H9 (cell line): Measurements from ENCODE around the gene SMCO1. TPM values are rescaled to one million over a fixed set of nuclear protein-coding genes. Genes with fewer than 3 reads are reported as not detected.

ENCODE experiments used
- DNase-seq: peaks from one replicate; pipeline ENCODE4 v3.0.0-alpha.2; 2017
- H2AFZ ChIP-seq: one replicate; pipeline ENCODE4 v1.6.1; 2013; ENCODE audit warnings: mild to moderate bottlenecking, low read length, control low read depth, moderate library complexity
- H2AK5ac ChIP-seq: 2 replicates; pipeline ENCODE4 v1.6.1; 2013; ENCODE audit warnings: low read length, control low read depth, mixed read lengths; ENCODE audit not compliant: insufficient read length
- H2BK120ac ChIP-seq: one replicate; pipeline ENCODE4 v1.6.1; 2013; ENCODE audit warnings: low read depth, mild to moderate bottlenecking, low read length, control low read depth, inconsistent platforms; ENCODE audit not compliant: poor library complexity, severe bottlenecking
- H2BK12ac ChIP-seq: 2 replicates; pipeline ENCODE4 v1.6.1; 2013; ENCODE audit warnings: low read length, control low read depth, mixed read lengths, low read depth; ENCODE audit not compliant: insufficient read length
- H2BK15ac ChIP-seq: 2 replicates; pipeline ENCODE4 v1.6.1; 2013; ENCODE audit warnings: low read depth, low read length, control low read depth
- H2BK20ac ChIP-seq: one replicate; pipeline ENCODE4 v1.6.1; 2013; ENCODE audit warnings: low read depth, mild to moderate bottlenecking, low read length, control low read depth, inconsistent platforms; ENCODE audit not compliant: poor library complexity, severe bottlenecking
- H2BK5ac ChIP-seq: 2 replicates; pipeline ENCODE4 v1.6.1; 2013; ENCODE audit warnings: low read length, control low read depth, mixed read lengths; ENCODE audit not compliant: insufficient read length
- H3K14ac ChIP-seq: 2 replicates; pipeline ENCODE4 v1.6.1; 2013; ENCODE audit warnings: low read length, control low read depth; ENCODE audit not compliant: insufficient read depth
- H3K18ac ChIP-seq: 2 replicates; pipeline ENCODE4 v1.6.1; 2013; ENCODE audit warnings: low read depth, mild to moderate bottlenecking, mixed read lengths, low read length, control low read depth; ENCODE audit not compliant: insufficient read length
- H3K23ac ChIP-seq: 2 replicates; pipeline ENCODE4 v1.6.1; 2013; ENCODE audit warnings: low read length, control low read depth, mixed read lengths, low read depth; ENCODE audit not compliant: insufficient read length
- H3K23me2 ChIP-seq: 2 replicates; pipeline ENCODE4 v1.6.1; 2013; ENCODE audit warnings: low read depth, mild to moderate bottlenecking, mixed read lengths, low read length, control low read depth; ENCODE audit not compliant: insufficient read length, poor library complexity, severe bottlenecking
- H3K27ac ChIP-seq: 2 replicates; pipeline ENCODE4 v1.5.1; 2013; ENCODE audit warnings: low read length, control low read depth, mixed read lengths, low read depth; ENCODE audit not compliant: insufficient read length
- H3K27me3 ChIP-seq: 2 replicates; pipeline ENCODE4 v1.6.1; 2013; ENCODE audit warnings: low read length, control low read depth, inconsistent platforms; ENCODE audit not compliant: insufficient read depth
- H3K4ac ChIP-seq: 2 replicates; pipeline ENCODE4 v1.6.1; 2013; ENCODE audit warnings: low read depth, mild to moderate bottlenecking, control low read depth, inconsistent platforms, low read length, moderate library complexity
- H3K4me1 ChIP-seq: 2 replicates; pipeline ENCODE4 v1.6.1; 2013; ENCODE audit warnings: low read length, control low read depth, inconsistent platforms; ENCODE audit not compliant: insufficient read depth
- H3K4me2 ChIP-seq: 2 replicates; pipeline ENCODE4 v1.6.1; 2013; ENCODE audit warnings: low read length, control low read depth, mixed read lengths; ENCODE audit not compliant: insufficient read length, insufficient read depth
- H3K56ac ChIP-seq: 2 replicates; pipeline ENCODE4 v1.6.1; 2013; ENCODE audit warnings: low read depth, mild to moderate bottlenecking, mixed read lengths, low read length, control low read depth; ENCODE audit not compliant: insufficient read length
- H3K79me1 ChIP-seq: 2 replicates; pipeline ENCODE4 v1.6.1; 2013; ENCODE audit warnings: low read depth, mild to moderate bottlenecking, moderate library complexity, low read length, control low read depth, inconsistent platforms; ENCODE audit not compliant: insufficient read depth, poor library complexity, severe bottlenecking
- H3K79me2 ChIP-seq: 2 replicates; pipeline ENCODE4 v1.6.1; 2013; ENCODE audit warnings: low read length, control low read depth, inconsistent platforms; ENCODE audit not compliant: insufficient read depth
- H3K9ac ChIP-seq: 2 replicates; pipeline ENCODE4 v1.6.1; 2013; ENCODE audit warnings: low read length, control low read depth, mixed read lengths; ENCODE audit not compliant: insufficient read length; ENCODE audit errors: extremely low read depth
- H3K9me3 ChIP-seq: one replicate; pipeline ENCODE4 v1.6.1; 2013; ENCODE audit warnings: low read depth, low read length, inconsistent platforms; ENCODE audit not compliant: control insufficient read depth
- H3T11ph ChIP-seq: one replicate; pipeline ENCODE4 v1.6.1; 2013; ENCODE audit warnings: mild to moderate bottlenecking, low read length, control low read depth, inconsistent platforms
- H4K20me1 ChIP-seq: one replicate; pipeline ENCODE4 v1.6.1; 2013; ENCODE audit not compliant: control insufficient read depth, insufficient read length, insufficient read depth
- H4K5ac ChIP-seq: 2 replicates; pipeline ENCODE4 v1.6.1; 2013; ENCODE audit warnings: low read depth, mild to moderate bottlenecking, mixed read lengths, low read length, control low read depth; ENCODE audit not compliant: insufficient read length
- H4K8ac ChIP-seq: replicated peaks from 2 replicates; pipeline ENCODE4 v1.6.1; 2013; ENCODE audit warnings: low read length, control low read depth, mixed read lengths, low read depth; ENCODE audit not compliant: insufficient read length
- H4K91ac ChIP-seq: 2 replicates; pipeline ENCODE4 v1.6.1; 2013; ENCODE audit warnings: low read depth, mild to moderate bottlenecking, moderate library complexity, mixed read lengths, low read length, control low read depth; ENCODE audit not compliant: insufficient read length
- H3K27ac Mint-ChIP-seq, 3 experiments: 2 replicates in 2 of 3; 3 replicates in 1 of 3; pipeline ENCODE4 v1.8.0; 2020 to 2021; ENCODE audit warnings: mixed read lengths in 3 of 3, mild to moderate bottlenecking in 1 of 3, moderate library complexity in 1 of 3
- H3K27me3 Mint-ChIP-seq: 2 replicates; pipeline ENCODE4 v1.8.0; 2021; ENCODE audit warnings: low read depth, mild to moderate bottlenecking, moderate library complexity, mixed read lengths
- H3K36me3 Mint-ChIP-seq, 3 experiments: 2 replicates in 2 of 3; 3 replicates in 1 of 3; pipeline ENCODE4 v1.8.0; 2020 to 2021; ENCODE audit warnings: low read depth in 3 of 3, mixed read lengths in 3 of 3; ENCODE audit not compliant: insufficient read depth in 1 of 3
- H3K4me1 Mint-ChIP-seq, 2 experiments: 2 replicates each; pipeline ENCODE4 v1.8.0; 2020; ENCODE audit warnings: mixed read lengths in 2 of 2
- H3K4me3 Mint-ChIP-seq, 2 experiments: 2 replicates in 1 of 2; 3 replicates in 1 of 2; pipeline ENCODE4 v1.8.0; 2020 to 2021; ENCODE audit warnings: mild to moderate bottlenecking in 2 of 2, mixed read lengths in 2 of 2, moderate library complexity in 1 of 2
- H3K9me3 Mint-ChIP-seq, 2 experiments: 2 replicates in 1 of 2; 3 replicates in 1 of 2; pipeline ENCODE4 v1.8.0; 2020; ENCODE audit warnings: mild to moderate bottlenecking in 2 of 2, mixed read lengths in 2 of 2, moderate library complexity in 1 of 2
- WGBS: extraction: QIAGEN DNeasy Blood & Tissue Kit; methylation state at CpG from one replicate; pipeline ENCODE4 v1.1.7; 2013; ENCODE audit warnings: missing lambda C conversion rate, low lambda C conversion rate, mixed read lengths; ENCODE audit not compliant: insufficient read length; ENCODE audit errors: extremely low coverage; 5-methylcytosine and 5-hydroxymethylcytosine counted together
- total RNA-seq: library from RNA; stranded (reverse); gene quantifications from 2 replicates; pipeline ENCODE4 v1.2.1, GENCODE V29; 2021
- TF ChIP-seq, protein P1 (sequence below): fragments of 200-600 bp; sonication (generic); conservative IDR thresholded peaks from 3 replicates; pipeline ENCODE4 v1.8.0; 2021; ENCODE audit warnings: antibody characterized with exemption, mild to moderate bottlenecking

Gene SMCO1
- total RNA-seq, 1 experiment from 2014 or later = not detected

DNA sequence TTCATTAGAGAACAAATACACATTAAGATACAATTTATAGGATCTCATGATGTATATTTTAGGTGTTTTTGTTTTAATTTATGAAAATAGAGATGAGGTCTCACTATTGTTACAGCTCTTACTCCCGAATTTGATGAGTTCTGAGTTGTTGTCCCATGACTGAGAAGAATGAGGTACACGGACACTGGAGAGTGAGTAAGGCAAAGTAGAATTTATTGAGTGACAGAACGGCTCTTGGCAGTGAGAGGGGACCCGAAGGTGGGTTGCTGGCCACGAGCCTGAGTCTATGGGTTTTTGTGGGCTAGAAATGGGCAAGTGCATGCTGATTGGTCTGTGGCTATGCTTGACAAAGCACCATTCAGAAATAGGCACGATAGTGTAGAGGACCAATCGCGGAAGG is 8.5 kb downstream of the SMCO1 start:
- Histone ChIP-seq H3K23me2 (peaks cover 6% of the 10 kb centered on the region), H2AK5ac (no peak overlapping the region), H4K8ac (no peak overlapping the region), H2BK15ac (no peak overlapping the region), H3K56ac (no peak overlapping the region), H3K9me3 (peaks cover 8% of the 10 kb centered on the region), H2BK120ac (no peak overlapping the region), H2AFZ (no peak overlapping the region), H2BK12ac (no peak overlapping the region), H2BK20ac (no peak overlapping the region), H4K91ac (no peak overlapping the region), H4K5ac (no peak overlapping the region), H3K9ac (no peak overlapping the region), H3T11ph (no peak overlapping the region), H3K79me2 (peaks cover 9% of the 10 kb centered on the region; the same call in 1 of the 2 replicates), H3K27me3 (no peaks in the 10 kb centered on the region), H3K4ac (no peak overlapping the region), H2BK5ac (no peak overlapping the region), H3K27ac (no peak overlapping the region), H4K20me1 (no peaks in the 10 kb centered on the region), H3K4me2 (no peak overlapping the region), H3K23ac (no peak overlapping the region), H3K4me1 (no peaks in the 10 kb centered on the region), H3K14ac (no peak overlapping the region), H3K79me1 (no peaks in the 10 kb centered on the region), H3K18ac (no peak overlapping the region)
- peaks cover 7 to 10% of the 10 kb centered on the region in 2 experiments for H3K9me3 Mint-ChIP-seq
- no CpG with 5 or more reads among the region's 8 CpGs for WGBS
- TF ChIP-seq, protein P1, sequence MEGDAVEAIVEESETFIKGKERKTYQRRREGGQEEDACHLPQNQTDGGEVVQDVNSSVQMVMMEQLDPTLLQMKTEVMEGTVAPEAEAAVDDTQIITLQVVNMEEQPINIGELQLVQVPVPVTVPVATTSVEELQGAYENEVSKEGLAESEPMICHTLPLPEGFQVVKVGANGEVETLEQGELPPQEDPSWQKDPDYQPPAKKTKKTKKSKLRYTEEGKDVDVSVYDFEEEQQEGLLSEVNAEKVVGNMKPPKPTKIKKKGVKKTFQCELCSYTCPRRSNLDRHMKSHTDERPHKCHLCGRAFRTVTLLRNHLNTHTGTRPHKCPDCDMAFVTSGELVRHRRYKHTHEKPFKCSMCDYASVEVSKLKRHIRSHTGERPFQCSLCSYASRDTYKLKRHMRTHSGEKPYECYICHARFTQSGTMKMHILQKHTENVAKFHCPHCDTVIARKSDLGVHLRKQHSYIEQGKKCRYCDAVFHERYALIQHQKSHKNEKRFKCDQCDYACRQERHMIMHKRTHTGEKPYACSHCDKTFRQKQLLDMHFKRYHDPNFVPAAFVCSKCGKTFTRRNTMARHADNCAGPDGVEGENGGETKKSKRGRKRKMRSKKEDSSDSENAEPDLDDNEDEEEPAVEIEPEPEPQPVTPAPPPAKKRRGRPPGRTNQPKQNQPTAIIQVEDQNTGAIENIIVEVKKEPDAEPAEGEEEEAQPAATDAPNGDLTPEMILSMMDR = no peak
- H3K4me1 Mint-ChIP-seq = peaks cover 0 to 4% of the 10 kb centered on the region in 2 experiments; a peak in 2 of 4 replicates
- no peaks in the 10 kb centered on the region for H3K27me3 Mint-ChIP-seq
- H3K27ac Mint-ChIP-seq = no peak overlapping the region
- peaks cover 8 to 10% (median 9%) of the 10 kb centered on the region in 3 experiments for H3K36me3 Mint-ChIP-seq
- H3K4me3 Mint-ChIP-seq = no peak overlapping the region
- DNase-seq = no peak
